MG63 (cell line): ENCODE results near the gene OR51B2. TPM values are rescaled to one million over a fixed set of nuclear protein-coding genes. Genes with fewer than 3 reads are reported as not detected.
"Not testable (repeated sequence)": the region's sequence is repeated elsewhere in the genome, so short reads cannot be mapped to it uniquely, and the experiment has no call there.

Source experiments
- DNase-seq: peaks from one replicate; pipeline ENCODE4 v3.0.0-alpha.2; 2020
- H3K27me3 ChIP-seq: fragments of 250-450 bp; sonication (Bioruptor Pico); 2 replicates; pipeline ENCODE4 v1.5.1; 2020; ENCODE audit warnings: mild to moderate bottlenecking, moderate library complexity
- H3K36me3 ChIP-seq: fragments of 250-450 bp; sonication (Bioruptor Pico); 2 replicates; pipeline ENCODE4 v1.5.1; 2020; ENCODE audit warnings: mild to moderate bottlenecking, moderate library complexity
- H3K4me3 ChIP-seq: fragments of 250-450 bp; sonication (Bioruptor Pico); 2 replicates; pipeline ENCODE4 v1.5.1; 2020; ENCODE audit warnings: mild to moderate bottlenecking, moderate library complexity
- H3K9me3 ChIP-seq: fragments of 250-450 bp; sonication (Bioruptor Pico); 2 replicates; pipeline ENCODE4 v1.5.1; 2020; ENCODE audit warnings: mild to moderate bottlenecking, moderate library complexity
- total RNA-seq: library from RNA; depleted of rRNA; stranded (reverse); fragments of >200 nt; shearing (Covaris generic); gene quantifications from 2 replicates; pipeline ENCODE4 v1.2.3, GENCODE V29; 2014; ENCODE audit warnings: low replicate concordance

Gene OR51B2
- total RNA-seq, 1 experiment from 2014 or later: not detected

GRCh38 chr11:5339771-5340322 lies 15.8 kb upstream of the OR51B2 start:
- DNase-seq: no peak
- Histone ChIP-seq H3K9me3 (no peaks in the 10 kb centered on the region), H3K27me3 (no peaks in the 10 kb centered on the region), H3K4me3 (no peak overlapping the region), H3K36me3 (no peaks in the 10 kb centered on the region)

GRCh38 chr11:5337253-5337652 lies 13.2 kb upstream of the OR51B2 start:
- H3K27me3 ChIP-seq, DNase-seq: not testable (repeated sequence)

GRCh38 chr11:5336331-5336730 lies 12.2 kb upstream of the OR51B2 start:
- Histone ChIP-seq H3K9me3 (no peaks in the 10 kb centered on the region), H3K4me3 (no peak overlapping the region), H3K36me3 (no peaks in the 10 kb centered on the region), H3K27me3 (no peaks in the 10 kb centered on the region)
- DNase-seq: no peak

More at GRCh38 chr11:5337253-5337652, 13.2 kb upstream of the OR51B2 start:
- H3K4me3 ChIP-seq, H3K36me3 ChIP-seq, H3K9me3 ChIP-seq: not testable (repeated sequence)

- no peak for DNase-seq
- no peaks in the 10 kb centered on the region for H3K27me3 ChIP-seq
- no peaks in the 10 kb centered on the region for H3K9me3 ChIP-seq
- no peak overlapping the region for H3K4me3 ChIP-seq
- H3K36me3 ChIP-seq: no peaks in the 10 kb centered on the region
Observed at GRCh38 chr11:5335170-5335569, 11.1 kb upstream of the OR51B2 start.

- no peak overlapping the region for H3K4me3 ChIP-seq
- H3K9me3 ChIP-seq: no peaks in the 10 kb centered on the region
- H3K27me3 ChIP-seq: no peaks in the 10 kb centered on the region
- no peaks in the 10 kb centered on the region for H3K36me3 ChIP-seq
- DNase-seq: no peak
Observed at GRCh38 chr11:5317292-5317691, 6.8 kb downstream of the OR51B2 start.

- not testable (repeated sequence) for H3K4me3 ChIP-seq, DNase-seq, H3K27me3 ChIP-seq, H3K9me3 ChIP-seq, H3K36me3 ChIP-seq
Observed at GRCh38 chr11:5313326-5314023, 10.6 kb downstream of the OR51B2 start.

GRCh38 chr11:5310423-5310822 lies 13.7 kb downstream of the OR51B2 start:
- Histone ChIP-seq H3K9me3 (no peaks in the 10 kb centered on the region), H3K27me3 (no peaks in the 10 kb centered on the region; the same call in 1 of the 2 replicates), H3K36me3 (no peaks in the 10 kb centered on the region), H3K4me3 (no peak overlapping the region)
- DNase-seq: no peak

GRCh38 chr11:5307256-5308019 lies 16.7 kb downstream of the OR51B2 start:
- Histone ChIP-seq H3K4me3 (no peak overlapping the region), H3K27me3 (no peaks in the 10 kb centered on the region; the same call in 1 of the 2 replicates), H3K36me3 (no peaks in the 10 kb centered on the region), H3K9me3 (no peaks in the 10 kb centered on the region)
- DNase-seq: no peak

GRCh38 chr11:5304046-5304445 lies 20.1 kb downstream of the OR51B2 start:
- H3K36me3 ChIP-seq: no peaks in the 10 kb centered on the region
- H3K4me3 ChIP-seq: no peak overlapping the region
- no peak for DNase-seq
- no peaks in the 10 kb centered on the region for H3K9me3 ChIP-seq
- H3K27me3 ChIP-seq: no peaks in the 10 kb centered on the region; the same call in 1 of the 2 replicates

GRCh38 chr11:5303626-5304025 lies 20.5 kb downstream of the OR51B2 start:
- H3K4me3 ChIP-seq: no peak overlapping the region
- no peaks in the 10 kb centered on the region for H3K36me3 ChIP-seq
- no peaks in the 10 kb centered on the region for H3K9me3 ChIP-seq
- no peaks in the 10 kb centered on the region; the same call in 1 of the 2 replicates for H3K27me3 ChIP-seq
- no peak for DNase-seq

- H3K27me3 ChIP-seq: no peaks in the 10 kb centered on the region
- DNase-seq: no peak
- no peaks in the 10 kb centered on the region for H3K36me3 ChIP-seq
- H3K9me3 ChIP-seq: no peaks in the 10 kb centered on the region
- H3K4me3 ChIP-seq: no peak within 1 kb of the TSS
Observed at GRCh38 chr11:5301846-5302245, 22.3 kb downstream of the OR51B2 start, which contains the start of gene OR51B4. Gene OR51B4 (minus strand): TSS chr11:5301946. CDS start chr11:5301946, 0 bp downstream.

- no peaks in the 10 kb centered on the region for H3K27me3 ChIP-seq
- no peak overlapping the region for H3K4me3 ChIP-seq
- H3K36me3 ChIP-seq: no peaks in the 10 kb centered on the region
- no peak for DNase-seq
- H3K9me3 ChIP-seq: no peaks in the 10 kb centered on the region
Observed at GRCh38 chr11:5300251-5300650, 23.8 kb downstream of the OR51B2 start.

GRCh38 chr11:5298451-5298850 lies 25.6 kb downstream of the OR51B2 start:
- no peaks in the 10 kb centered on the region for H3K9me3 ChIP-seq
- H3K36me3 ChIP-seq: no peaks in the 10 kb centered on the region
- H3K27me3 ChIP-seq: no peaks in the 10 kb centered on the region
- H3K4me3 ChIP-seq: no peak overlapping the region
- DNase-seq: no peak

- Histone ChIP-seq H3K4me3 (no peak overlapping the region), H3K27me3 (no peaks in the 10 kb centered on the region), H3K9me3 (no peaks in the 10 kb centered on the region), H3K36me3 (no peaks in the 10 kb centered on the region)
- no peak for DNase-seq
Observed at GRCh38 chr11:5297721-5298323, 26.3 kb downstream of the OR51B2 start.

GRCh38 chr11:5294342-5294995 lies 29.6 kb downstream of the OR51B2 start:
- DNase-seq, H3K9me3 ChIP-seq: not testable (repeated sequence)

GRCh38 chr11:5293028-5293427 lies 31.1 kb downstream of the OR51B2 start:
- no peak for DNase-seq
- Histone ChIP-seq H3K36me3 (no peaks in the 10 kb centered on the region), H3K27me3 (no peaks in the 10 kb centered on the region), H3K4me3 (no peak overlapping the region), H3K9me3 (no peaks in the 10 kb centered on the region)

More at GRCh38 chr11:5294342-5294995, 29.6 kb downstream of the OR51B2 start:
- H3K27me3 ChIP-seq, H3K4me3 ChIP-seq, H3K36me3 ChIP-seq: not testable (repeated sequence)
